ENCODE results near the gene SAMM50.
"Not testable (repeated sequence)": the region's sequence is repeated elsewhere in the genome, so short reads cannot be mapped to it uniquely, and the experiment has no call there.

The SAMM50 gene

GRCh38 chr22:43999378-43999777 lies 44.1 kb downstream of the SAMM50 start:
- no peak for DNase-seq (ENCODE audit: low read depth in 1 of 2, low spot score in 1 of 2)

GRCh38 chr22:44000123-44000522 lies 44.9 kb downstream of the SAMM50 start:
- DNase-seq (ENCODE audit: low read depth in 1 of 2, low spot score in 1 of 2), result no peak

- DNase-seq (ENCODE audit: low read depth in 1 of 2, low spot score in 1 of 2), result no peak
These were observed 46.3 kb downstream of the SAMM50 start for GRCh38 chr22:44001521-44001920.

- no peak for DNase-seq (ENCODE audit: low read depth in 1 of 2, low spot score in 1 of 2)
These were observed 47.1 kb downstream of the SAMM50 start for GRCh38 chr22:44002324-44002723.

- no peak for DNase-seq (ENCODE audit: low read depth in 1 of 2, low spot score in 1 of 2)
These were observed 47.8 kb downstream of the SAMM50 start for GRCh38 chr22:44002997-44003396.

GRCh38 chr22:44003405-44004103 lies 48.3 kb downstream of the SAMM50 start:
- no peak for DNase-seq (ENCODE audit: low read depth in 1 of 2, low spot score in 1 of 2)

GRCh38 chr22:44004104-44004460 lies 48.8 kb downstream of the SAMM50 start:
- DNase-seq (ENCODE audit: low read depth in 1 of 2, low spot score in 1 of 2), result no peak

GRCh38 chr22:44005524-44005923 lies 50.3 kb downstream of the SAMM50 start:
- no peak for DNase-seq (ENCODE audit: low read depth in 1 of 2, low spot score in 1 of 2)

- no peak for DNase-seq (ENCODE audit: low read depth in 1 of 2, low spot score in 1 of 2)
These were observed 56.9 kb downstream of the SAMM50 start for GRCh38 chr22:44012162-44012561.

- DNase-seq (ENCODE audit: low read depth in 1 of 2, low spot score in 1 of 2), result no peak
These were observed 57.3 kb downstream of the SAMM50 start for GRCh38 chr22:44012591-44012990.

- no peak for DNase-seq (ENCODE audit: low read depth in 1 of 2, low spot score in 1 of 2)
These were observed 59.0 kb downstream of the SAMM50 start for GRCh38 chr22:44014241-44014640.

GRCh38 chr22:44016586-44016985 lies 61.3 kb downstream of the SAMM50 start:
- not testable (repeated sequence) for DNase-seq (ENCODE audit: low read depth in 1 of 2, low spot score in 1 of 2)

GRCh38 chr22:44018594-44018993 lies 63.4 kb downstream of the SAMM50 start:
- DNase-seq (ENCODE audit: low read depth in 1 of 2, low spot score in 1 of 2), result no peak

GRCh38 chr22:44019416-44019815 lies 64.2 kb downstream of the SAMM50 start:
- no peak for DNase-seq (ENCODE audit: low read depth in 1 of 2, low spot score in 1 of 2)

GRCh38 chr22:44019846-44020245 lies 64.6 kb downstream of the SAMM50 start:
- no peak for DNase-seq (ENCODE audit: low read depth in 1 of 2, low spot score in 1 of 2)

- DNase-seq (ENCODE audit: low read depth in 1 of 2, low spot score in 1 of 2), result no peak
These were observed 65.7 kb downstream of the SAMM50 start for GRCh38 chr22:44020981-44021380.

- DNase-seq (ENCODE audit: low read depth in 1 of 2, low spot score in 1 of 2), result peak in 1 of 2 donors; percentile 7
These were observed 68.4 kb downstream of the SAMM50 start for GRCh38 chr22:44023404-44024287.

- no peak for DNase-seq (ENCODE audit: low read depth in 1 of 2, low spot score in 1 of 2)
These were observed 69.2 kb downstream of the SAMM50 start, which contains the start of gene PARVB for GRCh38 chr22:44024288-44024921. Gene PARVB (plus strand): TSS chr22:44024302. CDS start chr22:44024340, 38 bp downstream.

- DNase-seq (ENCODE audit: low read depth in 1 of 2, low spot score in 1 of 2), result no peak
These were observed 70.2 kb downstream of the SAMM50 start for GRCh38 chr22:44025171-44026065.

GRCh38 chr22:44026066-44026629 lies 70.9 kb downstream of the SAMM50 start:
- no peak for DNase-seq (ENCODE audit: low read depth in 1 of 2, low spot score in 1 of 2)
